Natural killer cell (primary cell): ENCODE results near the gene USP7. TPM values are rescaled to one million over a fixed set of nuclear protein-coding genes. Genes with fewer than 3 reads are reported as not detected.

ENCODE experiments used
- ATAC-seq, 3 donors: fragments of 150-1000 bp in 2 of 3; fragments of 200-7000 bp in 1 of 3; cut with Tn5 transposase; 1 replicate in 1 of 3; 2 replicates in 2 of 3; pipeline ENCODE4 v1.10.0; 2021; ENCODE audit warnings: mild to moderate bottlenecking in 2 of 3, moderate library complexity in 2 of 3
- DNase-seq, 2 donors: peaks; one replicate each; pipeline versions ENCODE4 v3.0.0 to v3.0.0-alpha.2; 2013 to 2021; ENCODE audit warnings: mixed read lengths in 1 of 2
- H3K27ac ChIP-seq: one replicate; pipeline ENCODE4 v1.5.1; 2013; ENCODE audit warnings: mild to moderate bottlenecking, low read length
- H3K27me3 ChIP-seq: one replicate; pipeline ENCODE4 v1.6.1; 2013; ENCODE audit warnings: low read length; ENCODE audit not compliant: control insufficient read depth, insufficient read depth
- H3K36me3 ChIP-seq: one replicate; pipeline ENCODE4 v1.6.1; 2013; ENCODE audit warnings: low read length; ENCODE audit not compliant: control insufficient read depth, insufficient read depth
- H3K4me1 ChIP-seq: one replicate; pipeline ENCODE4 v1.6.1; 2013; ENCODE audit warnings: low read length; ENCODE audit not compliant: control insufficient read depth, insufficient read depth
- H3K4me3 ChIP-seq: one replicate; pipeline ENCODE4 v1.5.1; 2013; ENCODE audit warnings: low read length
- H3K9me3 ChIP-seq: one replicate; pipeline ENCODE4 v1.6.1; 2013; ENCODE audit warnings: low read length; ENCODE audit not compliant: control insufficient read depth, insufficient read depth
- H3K27ac Mint-ChIP-seq, 2 donors: one replicate each; pipeline ENCODE4 v1.8.0; 2022; ENCODE audit warnings: mild to moderate bottlenecking in 2 of 2, mixed read lengths in 2 of 2, moderate library complexity in 1 of 2
- H3K27me3 Mint-ChIP-seq, 2 donors: one replicate each; pipeline ENCODE4 v1.8.0; 2022; ENCODE audit warnings: low read depth in 2 of 2, mixed read lengths in 2 of 2
- H3K36me3 Mint-ChIP-seq: one replicate; pipeline ENCODE4 v1.8.0; 2022; ENCODE audit warnings: mixed read lengths
- H3K4me1 Mint-ChIP-seq, 2 donors: one replicate each; pipeline ENCODE4 v1.8.0; 2022; ENCODE audit warnings: mixed read lengths in 2 of 2
- H3K4me3 Mint-ChIP-seq: one replicate; pipeline ENCODE4 v1.8.0; 2022; ENCODE audit warnings: mild to moderate bottlenecking, moderate library complexity, mixed read lengths
- H3K9me3 Mint-ChIP-seq, 2 donors: one replicate each; pipeline ENCODE4 v1.8.0; 2022; ENCODE audit warnings: mixed read lengths in 2 of 2
- WGBS: methylation state at CpG from one replicate; pipeline ENCODE4 v1.1.7; 2013; ENCODE audit warnings: missing lambda C conversion rate; ENCODE audit not compliant: insufficient coverage; 5-methylcytosine and 5-hydroxymethylcytosine counted together
- intact Hi-C: fragments of 100-400 bp; cut with micrococcal nuclease; formaldehyde crosslinking; loops from one replicate; pipeline ENCODE4 v1.14.2; 2022
- total RNA-seq, 4 donors: library from RNA; stranded (reverse); fragments of 120-200 nt in 1 of 4; gene quantifications; one replicate each; pipeline versions ENCODE4 v1.2.3 to v1.2.4, GENCODE V29; 2013 to 2022
- TF ChIP-seq, protein P1 (sequence below): fragments of 200-600 bp; IDR thresholded peaks from one replicate; pipeline ENCODE4 v1.8.0; 2022; ENCODE audit warnings: antibody characterized with exemption

USP7 gene
- total RNA-seq, 3 donors from 2014 or later (not counting 1 experiment from before 2014, with no cell fraction given) = 213 to 268 (median 236) TPM

DNA sequence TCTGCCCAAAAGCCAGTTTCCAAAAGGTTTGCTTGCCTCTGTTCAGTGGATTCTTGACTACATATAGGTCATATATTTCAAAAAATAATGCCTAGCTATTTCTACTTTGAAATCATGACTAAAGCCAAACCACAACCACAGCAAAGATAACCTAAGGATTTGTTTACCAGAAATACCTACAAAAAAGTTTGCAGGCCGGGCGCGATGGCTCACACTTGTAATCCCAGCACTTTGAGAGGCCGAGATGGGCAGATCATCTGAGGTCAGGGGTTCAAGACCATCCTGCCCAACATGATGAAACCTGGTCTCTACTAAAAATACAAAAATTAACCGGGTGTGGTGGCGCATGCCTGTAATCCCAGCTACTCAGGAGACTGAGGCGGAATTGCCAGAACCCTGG lies 110.1 kb downstream of the USP7 start:
- intact Hi-C loops = no loop called here
- TF ChIP-seq, protein P1, sequence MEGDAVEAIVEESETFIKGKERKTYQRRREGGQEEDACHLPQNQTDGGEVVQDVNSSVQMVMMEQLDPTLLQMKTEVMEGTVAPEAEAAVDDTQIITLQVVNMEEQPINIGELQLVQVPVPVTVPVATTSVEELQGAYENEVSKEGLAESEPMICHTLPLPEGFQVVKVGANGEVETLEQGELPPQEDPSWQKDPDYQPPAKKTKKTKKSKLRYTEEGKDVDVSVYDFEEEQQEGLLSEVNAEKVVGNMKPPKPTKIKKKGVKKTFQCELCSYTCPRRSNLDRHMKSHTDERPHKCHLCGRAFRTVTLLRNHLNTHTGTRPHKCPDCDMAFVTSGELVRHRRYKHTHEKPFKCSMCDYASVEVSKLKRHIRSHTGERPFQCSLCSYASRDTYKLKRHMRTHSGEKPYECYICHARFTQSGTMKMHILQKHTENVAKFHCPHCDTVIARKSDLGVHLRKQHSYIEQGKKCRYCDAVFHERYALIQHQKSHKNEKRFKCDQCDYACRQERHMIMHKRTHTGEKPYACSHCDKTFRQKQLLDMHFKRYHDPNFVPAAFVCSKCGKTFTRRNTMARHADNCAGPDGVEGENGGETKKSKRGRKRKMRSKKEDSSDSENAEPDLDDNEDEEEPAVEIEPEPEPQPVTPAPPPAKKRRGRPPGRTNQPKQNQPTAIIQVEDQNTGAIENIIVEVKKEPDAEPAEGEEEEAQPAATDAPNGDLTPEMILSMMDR = no peak
- Mint-ChIP-seq H3K4me3 (no peak overlapping the region), H3K36me3 (no peaks in the 10 kb centered on the region), H3K4me1 (peaks cover 23 to 35% of the 10 kb centered on the region in 2 donors), H3K27me3 (no peaks in the 10 kb centered on the region), H3K9me3 (no peaks in the 10 kb centered on the region), H3K27ac (peak overlapping the region in 1 of 2 donors; percentile 53)
- Histone ChIP-seq H3K36me3 (peaks cover 40% of the 10 kb centered on the region), H3K4me3 (no peak overlapping the region), H3K4me1 (peaks cover 6% of the 10 kb centered on the region), H3K9me3 (no peaks in the 10 kb centered on the region), H3K27ac (no peak overlapping the region), H3K27me3 (no peaks in the 10 kb centered on the region)
- 70% methylated on average over 7 of the region's 7 CpGs for WGBS
- no peak for DNase-seq
- no peak for ATAC-seq

DNA sequence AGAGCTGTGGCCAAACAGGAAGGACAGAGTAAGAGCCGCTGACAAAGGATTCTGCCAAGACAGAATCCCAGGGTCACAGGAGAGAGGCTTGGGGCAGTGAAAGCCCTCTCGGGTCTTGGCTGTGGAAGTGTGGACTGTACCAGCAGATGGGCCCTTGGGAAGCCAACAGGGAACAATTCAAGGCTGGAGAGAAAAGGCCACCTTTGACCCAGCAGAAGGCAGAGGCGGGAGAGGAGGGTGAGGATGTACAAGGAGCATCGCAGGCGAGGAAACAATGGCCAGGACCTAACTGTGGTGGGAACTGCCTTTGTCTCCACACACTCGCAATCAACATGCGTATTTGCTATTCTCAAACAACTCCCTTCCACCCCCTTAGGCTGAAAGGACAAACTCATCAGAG lies 110.6 kb downstream of the USP7 start:
- TF ChIP-seq, protein P1 = no peak
- peaks cover 6% of the 10 kb centered on the region for H3K4me1 ChIP-seq
- 94% methylated on average over 7 of the region's 7 CpGs for WGBS
- H3K27me3 ChIP-seq = no peaks in the 10 kb centered on the region
- Mint-ChIP-seq H3K4me1 (peaks cover 23 to 34% of the 10 kb centered on the region in 2 donors), H3K27me3 (no peaks in the 10 kb centered on the region), H3K4me3 (no peak overlapping the region), H3K9me3 (no peaks in the 10 kb centered on the region), H3K27ac (peak overlapping the region in 1 of 2 donors; percentile 53), H3K36me3 (no peaks in the 10 kb centered on the region)
- no peak for ATAC-seq
- intact Hi-C loops = no loop called here
- H3K9me3 ChIP-seq = no peaks in the 10 kb centered on the region
- no peak for DNase-seq
- no peak overlapping the region for H3K4me3 ChIP-seq
- no peak overlapping the region for H3K27ac ChIP-seq
- H3K36me3 ChIP-seq = peaks cover 41% of the 10 kb centered on the region

DNA sequence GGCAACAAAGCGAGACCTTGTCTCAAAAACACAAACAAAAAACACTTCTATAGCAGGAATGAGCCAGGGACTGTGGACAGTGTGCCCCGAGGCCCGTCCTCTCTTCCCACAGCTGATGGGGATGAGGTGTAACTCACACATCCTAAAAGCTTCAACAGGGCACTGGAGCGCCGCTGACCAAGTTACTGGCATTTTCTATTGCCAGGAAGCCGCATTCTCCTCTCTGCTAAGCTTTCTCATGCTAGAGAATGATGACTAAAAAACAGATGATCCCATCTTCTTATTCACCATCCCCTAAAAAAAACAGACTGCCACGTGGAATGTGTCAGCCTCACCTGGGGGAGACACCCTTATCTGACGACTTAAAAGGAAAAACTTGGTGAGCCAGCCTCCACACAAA lies 111.2 kb downstream of the USP7 start:
- intact Hi-C loops = no loop called here
- Histone ChIP-seq H3K36me3 (peaks cover 40% of the 10 kb centered on the region), H3K4me1 (peaks cover 6% of the 10 kb centered on the region), H3K27me3 (no peaks in the 10 kb centered on the region), H3K9me3 (no peaks in the 10 kb centered on the region), H3K4me3 (no peak overlapping the region), H3K27ac (no peak overlapping the region)
- 95% methylated on average over 8 of the region's 8 CpGs for WGBS
- peaks cover 18 to 30% of the 10 kb centered on the region in 2 donors for H3K4me1 Mint-ChIP-seq
- no peak overlapping the region for H3K4me3 Mint-ChIP-seq
- no peaks in the 10 kb centered on the region for H3K36me3 Mint-ChIP-seq
- H3K27me3 Mint-ChIP-seq = no peaks in the 10 kb centered on the region
- TF ChIP-seq, protein P1 = no peak
- no peaks in the 10 kb centered on the region for H3K9me3 Mint-ChIP-seq
- DNase-seq = no peak
- peak overlapping the region in 1 of 2 donors; percentile 53 for H3K27ac Mint-ChIP-seq
- no peak for ATAC-seq

GRCh38 chr16:8851761-8852403 lies 111.8 kb downstream of the USP7 start:
- Mint-ChIP-seq H3K4me3 (no peak overlapping the region), H3K27ac (peak overlapping the region; percentile 76 to 83), H3K9me3 (no peaks in the 10 kb centered on the region), H3K27me3 (no peaks in the 10 kb centered on the region), H3K36me3 (no peaks in the 10 kb centered on the region), H3K4me1 (peaks cover 18 to 30% of the 10 kb centered on the region in 2 donors)
- no peak overlapping the region for H3K27ac ChIP-seq
- H3K4me3 ChIP-seq = no peak overlapping the region
- H3K4me1 ChIP-seq = peaks cover 6% of the 10 kb centered on the region
- ATAC-seq (no peak), DNase-seq (no peak)
- TF ChIP-seq, protein P1 = no peak
- WGBS = 92% methylated on average over 8 of the region's 8 CpGs
- no peaks in the 10 kb centered on the region for H3K9me3 ChIP-seq
- no peaks in the 10 kb centered on the region for H3K27me3 ChIP-seq
- intact Hi-C loops = no loop called here
- H3K36me3 ChIP-seq = peaks cover 40% of the 10 kb centered on the region
